ENCODE data around the gene MARCHF10. TPM values are rescaled to one million over a fixed set of nuclear protein-coding genes. Genes with fewer than 3 reads are reported as not detected.

MARCHF10 gene
- total RNA-seq, 1 donor from 2014 or later: 1.3 TPM

DNA sequence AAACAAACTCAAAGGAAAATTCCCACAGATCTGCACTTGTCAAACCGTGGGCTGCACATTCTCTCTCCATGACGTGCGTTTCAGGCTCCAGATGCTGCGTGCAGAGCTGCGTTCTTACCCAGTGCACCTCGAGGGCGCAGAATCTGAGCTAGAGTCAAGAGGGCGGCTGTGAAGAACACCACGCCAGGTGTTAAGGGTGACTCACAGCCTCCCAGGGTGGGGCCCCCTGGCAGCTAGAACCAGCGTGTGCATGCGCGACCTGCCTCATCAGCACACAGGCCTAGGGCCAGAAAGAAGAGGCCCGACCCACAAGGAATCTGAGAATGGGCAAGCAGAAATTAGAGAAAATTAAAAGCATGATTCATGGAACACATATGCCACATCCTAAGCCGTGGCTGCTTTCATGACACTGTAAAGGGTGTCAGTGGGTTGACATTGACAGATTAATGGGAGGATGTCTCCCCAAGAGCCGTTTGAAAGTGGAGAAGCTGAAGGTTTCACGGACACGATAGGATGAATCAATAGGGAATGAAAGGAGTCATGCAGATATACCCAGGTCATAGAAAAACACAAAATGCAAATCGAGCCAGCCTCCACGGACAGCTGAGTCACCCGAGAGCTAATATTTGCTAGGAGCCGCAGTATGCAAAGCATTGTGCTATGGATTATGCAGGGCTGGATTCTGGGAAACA lies 29.0 kb downstream of the MARCHF10 start:
- Histone ChIP-seq H3K27me3 (ENCODE audit: control insufficient read depth, insufficient read depth, low read length) (no peaks in the 10 kb centered on the region), H3K4me3 (ENCODE audit: low read depth, low read length) (no peak overlapping the region), H3K36me3 (ENCODE audit: control insufficient read depth, insufficient read depth, low read length) (no peaks in the 10 kb centered on the region)
- TF ChIP-seq, protein P1, sequence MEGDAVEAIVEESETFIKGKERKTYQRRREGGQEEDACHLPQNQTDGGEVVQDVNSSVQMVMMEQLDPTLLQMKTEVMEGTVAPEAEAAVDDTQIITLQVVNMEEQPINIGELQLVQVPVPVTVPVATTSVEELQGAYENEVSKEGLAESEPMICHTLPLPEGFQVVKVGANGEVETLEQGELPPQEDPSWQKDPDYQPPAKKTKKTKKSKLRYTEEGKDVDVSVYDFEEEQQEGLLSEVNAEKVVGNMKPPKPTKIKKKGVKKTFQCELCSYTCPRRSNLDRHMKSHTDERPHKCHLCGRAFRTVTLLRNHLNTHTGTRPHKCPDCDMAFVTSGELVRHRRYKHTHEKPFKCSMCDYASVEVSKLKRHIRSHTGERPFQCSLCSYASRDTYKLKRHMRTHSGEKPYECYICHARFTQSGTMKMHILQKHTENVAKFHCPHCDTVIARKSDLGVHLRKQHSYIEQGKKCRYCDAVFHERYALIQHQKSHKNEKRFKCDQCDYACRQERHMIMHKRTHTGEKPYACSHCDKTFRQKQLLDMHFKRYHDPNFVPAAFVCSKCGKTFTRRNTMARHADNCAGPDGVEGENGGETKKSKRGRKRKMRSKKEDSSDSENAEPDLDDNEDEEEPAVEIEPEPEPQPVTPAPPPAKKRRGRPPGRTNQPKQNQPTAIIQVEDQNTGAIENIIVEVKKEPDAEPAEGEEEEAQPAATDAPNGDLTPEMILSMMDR (IDR thresholded peaks at IDR 0.05; ENCODE audit: insufficient read depth, low read length, poor library complexity, severe bottlenecking): no peak
- peak; percentile 97 for DNase-seq (ENCODE audit: low read depth)

DNA sequence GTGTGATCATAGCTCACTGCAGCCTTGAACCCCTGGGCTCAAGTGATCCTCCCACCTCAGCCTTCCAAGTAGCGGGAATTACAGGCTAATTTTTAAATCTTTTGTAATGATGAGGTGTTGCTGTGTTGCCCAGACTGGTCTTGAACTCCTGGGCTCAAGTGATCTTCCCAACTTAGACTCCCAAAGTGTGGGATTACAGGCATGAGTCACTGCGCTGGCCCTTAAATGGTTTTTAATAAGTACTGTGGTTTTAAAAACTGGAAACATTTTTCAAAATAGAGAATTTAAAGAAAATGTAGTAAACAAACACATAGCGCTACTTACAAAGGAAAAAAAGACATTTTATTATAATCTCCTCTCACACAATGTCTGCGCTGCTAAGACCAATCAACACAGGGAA lies 32.2 kb downstream of the MARCHF10 start:
- TF ChIP-seq, protein P1 (IDR thresholded peaks at IDR 0.05; ENCODE audit: insufficient read depth, low read length, poor library complexity, severe bottlenecking): no peak
- no peak for DNase-seq (ENCODE audit: low read depth)
- Histone ChIP-seq H3K36me3 (ENCODE audit: control insufficient read depth, insufficient read depth, low read length) (no peaks in the 10 kb centered on the region), H3K4me3 (ENCODE audit: low read depth, low read length) (no peak overlapping the region), H3K27me3 (ENCODE audit: control insufficient read depth, insufficient read depth, low read length) (no peaks in the 10 kb centered on the region)

DNA sequence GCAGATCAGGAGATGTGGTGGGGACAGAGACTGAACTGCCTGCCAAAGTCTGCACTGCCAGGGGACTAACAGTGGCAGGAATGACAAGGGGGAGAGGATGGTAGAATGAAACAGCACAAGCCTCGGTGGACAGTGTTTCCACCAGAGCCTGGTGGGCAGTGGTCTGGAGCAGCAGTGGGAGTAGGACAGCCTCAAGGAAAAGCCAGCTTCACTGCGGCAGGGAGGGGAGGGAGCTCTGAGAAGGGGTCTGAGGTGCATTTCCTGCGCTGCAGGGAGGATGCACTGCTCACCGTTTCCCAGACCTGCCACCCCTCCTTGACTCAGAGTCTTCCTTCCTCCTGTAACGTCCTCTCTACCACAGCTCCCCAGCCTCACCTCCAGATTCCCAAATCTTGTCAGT lies 33.8 kb downstream of the MARCHF10 start:
- H3K36me3 ChIP-seq (ENCODE audit: control insufficient read depth, insufficient read depth, low read length): no peaks in the 10 kb centered on the region
- TF ChIP-seq, protein P1 (IDR thresholded peaks at IDR 0.05; ENCODE audit: insufficient read depth, low read length, poor library complexity, severe bottlenecking): no peak
- no peak for DNase-seq (ENCODE audit: low read depth)
- no peak overlapping the region for H3K4me3 ChIP-seq (ENCODE audit: low read depth, low read length)
- no peaks in the 10 kb centered on the region for H3K27me3 ChIP-seq (ENCODE audit: control insufficient read depth, insufficient read depth, low read length)

DNA sequence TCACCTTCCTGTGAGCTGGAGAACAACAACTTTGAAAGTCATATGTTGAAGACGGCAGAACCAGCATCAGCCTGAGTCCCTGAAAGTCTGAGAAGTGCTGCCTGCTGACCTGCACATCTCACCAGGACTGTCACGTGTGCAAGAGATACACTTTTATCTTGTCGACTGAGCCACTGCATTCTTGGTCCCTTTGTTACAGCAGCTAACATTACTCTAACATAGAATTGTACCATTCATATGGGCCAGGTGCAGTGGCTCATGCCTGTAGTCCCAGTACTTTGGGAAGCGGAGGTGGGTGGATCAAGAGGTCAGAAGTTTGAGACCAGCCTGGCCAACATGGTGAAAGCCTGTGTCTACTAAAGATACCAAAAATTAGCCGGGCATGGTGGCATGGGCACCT lies 40.1 kb downstream of the MARCHF10 start:
- DNase-seq (ENCODE audit: low read depth): no peak
- Histone ChIP-seq H3K36me3 (ENCODE audit: control insufficient read depth, insufficient read depth, low read length) (no peaks in the 10 kb centered on the region), H3K27me3 (ENCODE audit: control insufficient read depth, insufficient read depth, low read length) (no peaks in the 10 kb centered on the region), H3K4me3 (ENCODE audit: low read depth, low read length) (no peak overlapping the region)
- TF ChIP-seq, protein P1 (IDR thresholded peaks at IDR 0.05; ENCODE audit: insufficient read depth, low read length, poor library complexity, severe bottlenecking): no peak

DNA sequence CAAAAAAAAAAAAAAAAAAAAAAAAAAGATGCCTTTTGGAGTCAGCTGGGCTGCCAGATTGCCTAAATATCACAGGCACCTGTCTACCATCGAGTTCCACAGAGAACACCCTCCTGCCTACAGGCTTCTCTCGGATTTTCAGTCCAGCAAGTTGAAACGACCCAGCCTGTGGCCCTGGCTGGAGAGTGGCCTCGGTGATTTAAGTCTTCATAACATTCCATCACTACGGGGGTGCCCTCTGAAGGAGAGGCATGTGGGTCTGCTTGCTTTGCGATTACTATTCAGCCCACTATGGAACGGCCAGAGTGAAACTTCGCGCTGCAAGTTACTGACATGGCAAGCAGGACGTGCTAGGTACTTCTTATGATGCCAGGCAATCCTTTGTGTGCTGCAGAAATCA lies 42.8 kb downstream of the MARCHF10 start:
- TF ChIP-seq, protein P1 (IDR thresholded peaks at IDR 0.05; ENCODE audit: insufficient read depth, low read length, poor library complexity, severe bottlenecking): no peak
- Histone ChIP-seq H3K27me3 (ENCODE audit: control insufficient read depth, insufficient read depth, low read length) (no peaks in the 10 kb centered on the region), H3K4me3 (ENCODE audit: low read depth, low read length) (no peak overlapping the region), H3K36me3 (ENCODE audit: control insufficient read depth, insufficient read depth, low read length) (no peaks in the 10 kb centered on the region)
- DNase-seq (ENCODE audit: low read depth): no peak

Measured in kidney epithelial cell (primary cell).